HCT116 (cell line): ENCODE results near the gene ATP1A2.

Source experiments
- CTCF ChIP-seq, 3 experiments: fragments of 200-600 bp in 1 of 3; sonication (generic) in 1 of 3; IDR thresholded peaks in 2 of 3; conservative IDR thresholded peaks in 1 of 3; 2 replicates each; pipeline ENCODE4 v1.5.1; 2012 to 2017; ENCODE audit warnings: low read depth in 2 of 3, low read length in 2 of 3, antibody characterized with exemption in 1 of 3, borderline replicate concordance in 1 of 3, control low read depth in 1 of 3, mild to moderate bottlenecking in 1 of 3, mixed read lengths in 1 of 3, mixed run types in 1 of 3, moderate library complexity in 1 of 3; ENCODE audit not compliant: insufficient read depth in 1 of 3
- ELF1 ChIP-seq: IDR thresholded peaks from 2 replicates; pipeline ENCODE4 v1.6.1; 2012; ENCODE audit warnings: low read depth, borderline replicate concordance
- EZH2 ChIP-seq: fragments of 200-600 bp; sonication (generic); IDR thresholded peaks from 2 replicates; pipeline ENCODE4 v1.6.1; 2017; ENCODE audit warnings: antibody characterized with exemption, mixed run types
- EZH2phosphoT487 ChIP-seq: fragments of 200-600 bp; IDR thresholded peaks from 2 replicates; pipeline ENCODE4 v1.6.1; 2018; ENCODE audit warnings: antibody characterized with exemption, borderline replicate concordance
- POLR2A ChIP-seq: IDR thresholded peaks from 2 replicates; pipeline ENCODE4 v1.7.0; 2011; ENCODE audit warnings: borderline replicate concordance; ENCODE audit not compliant: insufficient read depth, insufficient read length; ENCODE audit errors: extremely low read depth
- POLR2AphosphoS5 ChIP-seq: IDR thresholded peaks from 2 replicates; pipeline ENCODE4 v1.6.1; 2011; ENCODE audit warnings: mild to moderate bottlenecking, low read depth, low read length, moderate library complexity
- RAD21 ChIP-seq: IDR thresholded peaks from 2 replicates; pipeline ENCODE4 v1.6.1; 2012; ENCODE audit warnings: low read depth, mild to moderate bottlenecking
- REST ChIP-seq: IDR thresholded peaks from 2 replicates; pipeline ENCODE4 v1.6.1; 2012; ENCODE audit warnings: low read depth
- SRF ChIP-seq: IDR thresholded peaks from 2 replicates; pipeline ENCODE4 v1.6.1; 2012; ENCODE audit warnings: low read depth

- no peak for TF ChIP-seq CTCF (IDR thresholded peaks at IDR 0.05 in 2 of 3, conservative IDR thresholded peaks at IDR 0.05 in 1 of 3; ENCODE audit: borderline replicate concordance in 1 of 3, insufficient read depth in 1 of 3, low read depth in 2 of 3, low read length in 2 of 3)
- no peak for TF ChIP-seq POLR2A
- no peak for TF ChIP-seq RAD21
- TF ChIP-seq EZH2, result no peak
- no peak for TF ChIP-seq POLR2AphosphoS5
- TF ChIP-seq ELF1, result no peak
- TF ChIP-seq EZH2phosphoT487, result no peak
- TF ChIP-seq SRF, result no peak
- TF ChIP-seq REST, result no peak
These were observed 32.6 kb upstream of the ATP1A2 start for GRCh38 chr1:160082926-160083325.
